Lower leg skin (tissue), 3 donors: ENCODE data around the gene NTNG1.

ENCODE experiments used
- CTCF ChIP-seq, 3 donors: fragments of 450-650 bp; IDR thresholded peaks; one replicate each; pipeline ENCODE4 v1.5.1; 2016; ENCODE audit warnings: antibody characterized with exemption in 3 of 3, mild to moderate bottlenecking in 3 of 3, moderate library complexity in 2 of 3
- POLR2A ChIP-seq, 2 donors: fragments of 450-650 bp; IDR thresholded peaks; one replicate each; pipeline ENCODE4 v1.6.1; 2016 to 2017; ENCODE audit warnings: antibody characterized with exemption in 2 of 2, mild to moderate bottlenecking in 1 of 2, moderate library complexity in 1 of 2

- TF ChIP-seq CTCF (IDR thresholded peaks at IDR 0.05) (no peak), POLR2A (IDR thresholded peaks at IDR 0.05) (no peak)
These were observed 17.1 kb upstream of the NTNG1 start for GRCh38 chr1:107123741-107124140.
